PC-9 (cell line): Measurements from ENCODE around the gene KLHL35.

Experiments used
- EZH2 ChIP-seq: fragments of 200-600 bp; sonication (generic); IDR thresholded peaks from 2 replicates; pipeline ENCODE4 v1.8.0; 2017; ENCODE audit warnings: antibody characterized with exemption, low read depth
- TF ChIP-seq, protein P1 (sequence below): fragments of 200-600 bp; sonication (generic); conservative IDR thresholded peaks from 2 replicates; pipeline ENCODE4 v1.6.1; 2017; ENCODE audit warnings: mixed run types, antibody characterized with exemption, mild to moderate bottlenecking, moderate library complexity

DNA sequence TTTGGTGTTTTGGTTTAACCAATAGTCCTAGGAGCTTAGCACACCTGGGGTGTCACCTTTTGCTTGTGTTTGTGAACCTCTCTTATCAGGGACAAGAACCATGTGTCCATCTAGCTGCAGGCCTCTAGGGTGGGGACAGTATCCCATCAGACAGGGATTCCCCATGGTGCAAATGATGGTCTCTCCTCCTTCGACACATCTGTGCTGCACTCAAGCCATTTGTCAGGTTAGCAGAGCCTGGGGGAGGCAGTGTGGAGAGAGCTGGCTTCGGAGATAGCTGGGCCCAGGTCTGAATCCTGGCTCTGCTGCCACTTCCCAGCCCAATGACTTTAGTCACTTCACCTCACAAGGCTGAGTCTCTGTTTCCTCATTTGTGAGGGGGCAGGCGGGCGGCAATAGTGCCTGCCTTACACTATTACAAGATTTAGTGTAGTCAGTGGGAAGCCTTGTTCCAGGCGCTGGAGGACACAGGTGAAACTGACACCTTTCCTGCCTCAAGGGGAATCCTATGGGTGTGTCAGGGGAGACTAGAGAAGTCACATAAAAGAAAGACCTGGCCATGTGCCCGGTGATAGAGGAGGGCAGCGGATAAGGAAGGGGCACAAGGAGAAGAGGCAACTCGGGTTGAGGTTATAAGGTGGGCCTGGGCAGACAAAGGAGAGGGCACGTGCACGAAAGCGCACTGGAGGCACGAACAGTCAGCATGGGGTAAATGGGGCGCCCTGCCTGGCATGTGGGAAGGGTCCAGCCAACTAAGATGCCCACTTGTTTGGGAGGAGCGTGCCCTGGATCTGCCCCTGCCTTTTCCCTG, 12.6 kb downstream of the KLHL35 start:
- TF ChIP-seq, protein P1, sequence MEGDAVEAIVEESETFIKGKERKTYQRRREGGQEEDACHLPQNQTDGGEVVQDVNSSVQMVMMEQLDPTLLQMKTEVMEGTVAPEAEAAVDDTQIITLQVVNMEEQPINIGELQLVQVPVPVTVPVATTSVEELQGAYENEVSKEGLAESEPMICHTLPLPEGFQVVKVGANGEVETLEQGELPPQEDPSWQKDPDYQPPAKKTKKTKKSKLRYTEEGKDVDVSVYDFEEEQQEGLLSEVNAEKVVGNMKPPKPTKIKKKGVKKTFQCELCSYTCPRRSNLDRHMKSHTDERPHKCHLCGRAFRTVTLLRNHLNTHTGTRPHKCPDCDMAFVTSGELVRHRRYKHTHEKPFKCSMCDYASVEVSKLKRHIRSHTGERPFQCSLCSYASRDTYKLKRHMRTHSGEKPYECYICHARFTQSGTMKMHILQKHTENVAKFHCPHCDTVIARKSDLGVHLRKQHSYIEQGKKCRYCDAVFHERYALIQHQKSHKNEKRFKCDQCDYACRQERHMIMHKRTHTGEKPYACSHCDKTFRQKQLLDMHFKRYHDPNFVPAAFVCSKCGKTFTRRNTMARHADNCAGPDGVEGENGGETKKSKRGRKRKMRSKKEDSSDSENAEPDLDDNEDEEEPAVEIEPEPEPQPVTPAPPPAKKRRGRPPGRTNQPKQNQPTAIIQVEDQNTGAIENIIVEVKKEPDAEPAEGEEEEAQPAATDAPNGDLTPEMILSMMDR: no peak
- TF ChIP-seq EZH2: no peak
